ENCODE data around the gene CHTF18.

The CHTF18 gene

GRCh38 chr16:825341-826061 lies 37.1 kb downstream of the CHTF18 start:
- Histone ChIP-seq H3K36me3 (ENCODE audit: control insufficient read depth, insufficient read depth, low read length) (no peaks in the 10 kb centered on the region), H3K27me3 (replicated peaks; ENCODE audit: control insufficient read depth, insufficient read depth, low read length) (no peaks in the 10 kb centered on the region), H3K4me3 (replicated peaks; ENCODE audit: low read depth, low read length) (no peak overlapping the region)
- TF ChIP-seq CTCF (IDR thresholded peaks at IDR 0.05; ENCODE audit: insufficient read depth, low read length, poor library complexity, severe bottlenecking): no peak
- no peak for DNase-seq (ENCODE audit: extremely low read depth, insufficient read length)

- no peak overlapping the region for H3K4me3 ChIP-seq (replicated peaks; ENCODE audit: low read depth, low read length)
- TF ChIP-seq CTCF (IDR thresholded peaks at IDR 0.05; ENCODE audit: insufficient read depth, low read length, poor library complexity, severe bottlenecking): no peak
- H3K36me3 ChIP-seq (ENCODE audit: control insufficient read depth, insufficient read depth, low read length): no peaks in the 10 kb centered on the region
- no peak for DNase-seq (ENCODE audit: extremely low read depth, insufficient read length)
- H3K27me3 ChIP-seq (replicated peaks; ENCODE audit: control insufficient read depth, insufficient read depth, low read length): no peaks in the 10 kb centered on the region
Observed at GRCh38 chr16:827513-827912, 39.1 kb downstream of the CHTF18 start.

GRCh38 chr16:828891-829290 lies 40.5 kb downstream of the CHTF18 start:
- no peak overlapping the region for H3K4me3 ChIP-seq (replicated peaks; ENCODE audit: low read depth, low read length)
- TF ChIP-seq CTCF (IDR thresholded peaks at IDR 0.05; ENCODE audit: insufficient read depth, low read length, poor library complexity, severe bottlenecking): no peak
- DNase-seq (ENCODE audit: extremely low read depth, insufficient read length): no peak
- H3K27me3 ChIP-seq (replicated peaks; ENCODE audit: control insufficient read depth, insufficient read depth, low read length): no peaks in the 10 kb centered on the region
- no peaks in the 10 kb centered on the region for H3K36me3 ChIP-seq (ENCODE audit: control insufficient read depth, insufficient read depth, low read length)

- no peak for DNase-seq (ENCODE audit: extremely low read depth, insufficient read length)
- no peak for TF ChIP-seq CTCF (IDR thresholded peaks at IDR 0.05; ENCODE audit: insufficient read depth, low read length, poor library complexity, severe bottlenecking)
- H3K27me3 ChIP-seq (replicated peaks; ENCODE audit: control insufficient read depth, insufficient read depth, low read length): no peaks in the 10 kb centered on the region
- no peak overlapping the region for H3K4me3 ChIP-seq (replicated peaks; ENCODE audit: low read depth, low read length)
- no peaks in the 10 kb centered on the region for H3K36me3 ChIP-seq (ENCODE audit: control insufficient read depth, insufficient read depth, low read length)
Observed at GRCh38 chr16:830107-830870, 41.9 kb downstream of the CHTF18 start.

GRCh38 chr16:830871-831570 lies 42.6 kb downstream of the CHTF18 start:
- no peaks in the 10 kb centered on the region for H3K36me3 ChIP-seq (ENCODE audit: control insufficient read depth, insufficient read depth, low read length)
- H3K27me3 ChIP-seq (replicated peaks; ENCODE audit: control insufficient read depth, insufficient read depth, low read length): no peaks in the 10 kb centered on the region
- no peak for DNase-seq (ENCODE audit: extremely low read depth, insufficient read length)
- H3K4me3 ChIP-seq (replicated peaks; ENCODE audit: low read depth, low read length): no peak overlapping the region
- no peak for TF ChIP-seq CTCF (IDR thresholded peaks at IDR 0.05; ENCODE audit: insufficient read depth, low read length, poor library complexity, severe bottlenecking)
